ENCODE results near the gene KIF24.
"Not testable (repeated sequence)": the region's sequence is repeated elsewhere in the genome, so short reads cannot be mapped to it uniquely, and the experiment has no call there.

KIF24 gene

GRCh38 chr9:34328987-34329832 lies at the start of gene KIF24, which contains the start of gene NUDT2:
Gene KIF24, minus strand, starts transcription at chr9:34329268. Its CDS starts 17,922 bp downstream, at chr9:34311346.
Gene NUDT2, plus strand, starts transcription at chr9:34329569. Its CDS starts 9,471 bp downstream, at chr9:34339040.
- peak; percentile 97 for DNase-seq (ENCODE audit: low spot score)

GRCh38 chr9:34378376-34379060 lies 49.5 kb upstream of the KIF24 start:
- no peak for DNase-seq (ENCODE audit: low spot score)

- no peak for DNase-seq (ENCODE audit: low spot score)
These were observed 48.3 kb upstream of the KIF24 start for GRCh38 chr9:34377404-34377746.

GRCh38 chr9:34376596-34377403 lies 47.7 kb upstream of the KIF24 start, which contains the start of gene MYORG:
Gene MYORG, minus strand, starts transcription at chr9:34376898. Its CDS starts 3,955 bp downstream, at chr9:34372943.
- peak; percentile 94 for DNase-seq (ENCODE audit: low spot score)

GRCh38 chr9:34375901-34376595 lies 47.0 kb upstream of the KIF24 start:
- peak; percentile 24 for DNase-seq (ENCODE audit: low spot score)

GRCh38 chr9:34374905-34375552 lies 46.0 kb upstream of the KIF24 start:
- no peak for DNase-seq (ENCODE audit: low spot score)

- no peak for DNase-seq (ENCODE audit: low spot score)
These were observed 45.3 kb upstream of the KIF24 start for GRCh38 chr9:34374339-34374738.

GRCh38 chr9:34373749-34374148 lies 44.7 kb upstream of the KIF24 start:
- DNase-seq (ENCODE audit: low spot score), result no peak

GRCh38 chr9:34372467-34373011 lies 43.5 kb upstream of the KIF24 start:
- no peak for DNase-seq (ENCODE audit: low spot score)

GRCh38 chr9:34371886-34372466 lies 42.9 kb upstream of the KIF24 start:
- DNase-seq (ENCODE audit: low spot score), result no peak

- peak; percentile 44 for DNase-seq (ENCODE audit: low spot score)
These were observed 42.2 kb upstream of the KIF24 start for GRCh38 chr9:34370970-34371880.

- DNase-seq (ENCODE audit: low spot score), result no peak
These were observed 41.4 kb upstream of the KIF24 start for GRCh38 chr9:34370335-34370969.

GRCh38 chr9:34369636-34370035 lies 40.6 kb upstream of the KIF24 start:
- no peak for DNase-seq (ENCODE audit: low spot score)

GRCh38 chr9:34368796-34369195 lies 39.7 kb upstream of the KIF24 start:
- not testable (repeated sequence) for DNase-seq (ENCODE audit: low spot score)

GRCh38 chr9:34367751-34368410 lies 38.8 kb upstream of the KIF24 start:
- not testable (repeated sequence) for DNase-seq (ENCODE audit: low spot score)

GRCh38 chr9:34366365-34366764 lies 37.3 kb upstream of the KIF24 start:
- no peak for DNase-seq (ENCODE audit: low spot score)

GRCh38 chr9:34365282-34365681 lies 36.2 kb upstream of the KIF24 start:
- no peak for DNase-seq (ENCODE audit: low spot score)

GRCh38 chr9:34363619-34364351 lies 34.7 kb upstream of the KIF24 start:
- no peak for DNase-seq (ENCODE audit: low spot score)
